ENCODE results near the gene SLC19A2.

SLC19A2 gene

GRCh38 chr1:169474302-169474995, 11.3 kb downstream of the SLC19A2 start:
- H3K14ac ChIP-seq (ENCODE audit: low read length in 2 of 2) = no peak overlapping the region
- H2AFZ ChIP-seq (ENCODE audit: low read depth, low read length) = no peak overlapping the region
- H4K91ac ChIP-seq (ENCODE audit: low read length) = no peak overlapping the region
- no peak overlapping the region for H3K4me3 ChIP-seq (ENCODE audit: insufficient read depth in 1 of 2, low read depth in 1 of 2, low read length in 2 of 2)
- H2AK5ac ChIP-seq (ENCODE audit: low read length, severe bottlenecking) = no peak overlapping the region
- no peak overlapping the region for H2BK5ac ChIP-seq (ENCODE audit: low read depth, low read length, poor library complexity, severe bottlenecking)
- H3K9ac ChIP-seq (ENCODE audit: low read length) = no peak overlapping the region
- H2BK120ac ChIP-seq (ENCODE audit: low read depth, low read length) = no peak overlapping the region
- no peak for DNase-seq
- no peak overlapping the region for H3K27ac ChIP-seq (ENCODE audit: low read length, poor library complexity, severe bottlenecking)
- no CpG with 5 or more reads among the region's 1 CpG for WGBS
- H3K36me3 ChIP-seq (ENCODE audit: control insufficient read depth in 1 of 2, insufficient read depth in 2 of 2, low read depth in 1 of 2, low read length in 2 of 2) = peaks cover 0 to 32% of the 10 kb centered on the region in 2 experiments
- H3K4me1 ChIP-seq (ENCODE audit: control insufficient read depth, insufficient read depth, low read depth, low read length) = no peaks in the 10 kb centered on the region
- no peak overlapping the region for H3K4ac ChIP-seq (ENCODE audit: low read depth in 1 of 2, low read length in 2 of 2)
- no peak overlapping the region for H2BK12ac ChIP-seq (ENCODE audit: low read length in 2 of 2)
- H3K9me3 ChIP-seq (ENCODE audit: control insufficient read depth, low read length) = no peaks in the 10 kb centered on the region
- H2BK15ac ChIP-seq (ENCODE audit: low read depth, poor library complexity, severe bottlenecking) = no peak overlapping the region
- H3K27me3 ChIP-seq (ENCODE audit: control insufficient read depth in 1 of 2, insufficient read depth in 1 of 2, low read length in 2 of 2) = no peaks in the 10 kb centered on the region
- no peak overlapping the region for H4K8ac ChIP-seq (ENCODE audit: low read length)
- no peak overlapping the region for H3K23ac ChIP-seq (ENCODE audit: low read length in 2 of 2)
- H3K79me1 ChIP-seq (replicated peaks; ENCODE audit: low read length, poor library complexity, severe bottlenecking) = peaks cover 14% of the 10 kb centered on the region
- H3K4me2 ChIP-seq (ENCODE audit: low read length, poor library complexity, severe bottlenecking) = no peak overlapping the region
- H3K18ac ChIP-seq (ENCODE audit: low read depth in 1 of 2, low read length in 2 of 2) = no peak overlapping the region

GRCh38 chr1:169473347-169473746, 12.4 kb downstream of the SLC19A2 start:
- H3K23ac ChIP-seq (ENCODE audit: low read length in 2 of 2) = no peak overlapping the region
- no peak overlapping the region for H2BK120ac ChIP-seq (ENCODE audit: low read depth, low read length)
- no peak overlapping the region for H3K18ac ChIP-seq (ENCODE audit: low read depth in 1 of 2, low read length in 2 of 2)
- no peak overlapping the region for H3K9ac ChIP-seq (ENCODE audit: low read length)
- no peak overlapping the region for H3K4me3 ChIP-seq (ENCODE audit: insufficient read depth in 1 of 2, low read depth in 1 of 2, low read length in 2 of 2)
- H3K4ac ChIP-seq (ENCODE audit: low read depth in 1 of 2, low read length in 2 of 2) = no peak overlapping the region
- no peak overlapping the region for H4K91ac ChIP-seq (ENCODE audit: low read length)
- peaks cover 11% of the 10 kb centered on the region for H3K79me1 ChIP-seq (replicated peaks; ENCODE audit: low read length, poor library complexity, severe bottlenecking)
- H2BK12ac ChIP-seq (ENCODE audit: low read length in 2 of 2) = no peak overlapping the region
- no peak overlapping the region for H2AK5ac ChIP-seq (ENCODE audit: low read length, severe bottlenecking)
- 90% methylated on average over 4 of the region's 5 CpGs for WGBS
- no peak for DNase-seq
- H4K8ac ChIP-seq (ENCODE audit: low read length) = no peak overlapping the region
- H3K4me1 ChIP-seq (ENCODE audit: control insufficient read depth, insufficient read depth, low read depth, low read length) = no peaks in the 10 kb centered on the region
- no peak overlapping the region for H2BK15ac ChIP-seq (ENCODE audit: low read depth, poor library complexity, severe bottlenecking)
- H3K14ac ChIP-seq (ENCODE audit: low read length in 2 of 2) = no peak overlapping the region
- peaks cover 0 to 42% of the 10 kb centered on the region in 2 experiments for H3K36me3 ChIP-seq (ENCODE audit: control insufficient read depth in 1 of 2, insufficient read depth in 2 of 2, low read depth in 1 of 2, low read length in 2 of 2)
- H2BK5ac ChIP-seq (ENCODE audit: low read depth, low read length, poor library complexity, severe bottlenecking) = no peak overlapping the region
- no peak overlapping the region for H3K27ac ChIP-seq (ENCODE audit: low read length, poor library complexity, severe bottlenecking)
- no peaks in the 10 kb centered on the region for H3K27me3 ChIP-seq (ENCODE audit: control insufficient read depth in 1 of 2, insufficient read depth in 1 of 2, low read length in 2 of 2)
- no peak overlapping the region for H3K4me2 ChIP-seq (ENCODE audit: low read length, poor library complexity, severe bottlenecking)
- H2AFZ ChIP-seq (ENCODE audit: low read depth, low read length) = no peak overlapping the region
- H3K9me3 ChIP-seq (ENCODE audit: control insufficient read depth, low read length) = no peaks in the 10 kb centered on the region

GRCh38 chr1:169472738-169473137, 13.0 kb downstream of the SLC19A2 start:
- Histone ChIP-seq H3K4me3 (ENCODE audit: insufficient read depth in 1 of 2, low read depth in 1 of 2, low read length in 2 of 2) (no peak overlapping the region), H3K79me1 (replicated peaks; ENCODE audit: low read length, poor library complexity, severe bottlenecking) (peaks cover 10% of the 10 kb centered on the region), H3K23ac (ENCODE audit: low read length in 2 of 2) (no peak overlapping the region), H3K9me3 (ENCODE audit: control insufficient read depth, low read length) (no peaks in the 10 kb centered on the region), H3K9ac (ENCODE audit: low read length) (no peak overlapping the region), H3K4me2 (ENCODE audit: low read length, poor library complexity, severe bottlenecking) (no peak overlapping the region), H2BK120ac (ENCODE audit: low read depth, low read length) (no peak overlapping the region), H3K4me1 (ENCODE audit: control insufficient read depth, insufficient read depth, low read depth, low read length) (no peaks in the 10 kb centered on the region), H3K14ac (ENCODE audit: low read length in 2 of 2) (no peak overlapping the region), H3K27me3 (ENCODE audit: control insufficient read depth in 1 of 2, insufficient read depth in 1 of 2, low read length in 2 of 2) (no peaks in the 10 kb centered on the region), H2AK5ac (ENCODE audit: low read length, severe bottlenecking) (no peak overlapping the region), H3K4ac (ENCODE audit: low read depth in 1 of 2, low read length in 2 of 2) (no peak overlapping the region), H3K27ac (ENCODE audit: low read length, poor library complexity, severe bottlenecking) (no peak overlapping the region), H2BK15ac (ENCODE audit: low read depth, poor library complexity, severe bottlenecking) (no peak overlapping the region), H2BK12ac (ENCODE audit: low read length in 2 of 2) (no peak overlapping the region), H2BK5ac (ENCODE audit: low read depth, low read length, poor library complexity, severe bottlenecking) (no peak overlapping the region), H3K36me3 (ENCODE audit: control insufficient read depth in 1 of 2, insufficient read depth in 2 of 2, low read depth in 1 of 2, low read length in 2 of 2) (peaks cover 0 to 48% of the 10 kb centered on the region in 2 experiments), H4K8ac (ENCODE audit: low read length) (no peak overlapping the region), H4K91ac (ENCODE audit: low read length) (no peak overlapping the region), H3K18ac (ENCODE audit: low read depth in 1 of 2, low read length in 2 of 2) (no peak overlapping the region), H2AFZ (ENCODE audit: low read depth, low read length) (no peak overlapping the region)
- no CpG with 5 or more reads among the region's 3 CpGs for WGBS
- DNase-seq = no peak

GRCh38 chr1:169468982-169469381, 16.8 kb downstream of the SLC19A2 start:
- no peak for DNase-seq
- Histone ChIP-seq H3K4me1 (ENCODE audit: control insufficient read depth, insufficient read depth, low read depth, low read length) (no peaks in the 10 kb centered on the region), H3K36me3 (ENCODE audit: control insufficient read depth in 1 of 2, insufficient read depth in 2 of 2, low read depth in 1 of 2, low read length in 2 of 2) (peaks cover 0 to 64% of the 10 kb centered on the region in 2 experiments)

More at GRCh38 chr1:169468982-169469381, 16.8 kb downstream of the SLC19A2 start:
- Histone ChIP-seq H3K79me1 (replicated peaks; ENCODE audit: low read length, poor library complexity, severe bottlenecking) (peaks cover 2% of the 10 kb centered on the region), H2BK120ac (ENCODE audit: low read depth, low read length) (no peak overlapping the region), H2AFZ (ENCODE audit: low read depth, low read length) (no peak overlapping the region), H2BK5ac (ENCODE audit: low read depth, low read length, poor library complexity, severe bottlenecking) (no peak overlapping the region), H4K91ac (ENCODE audit: low read length) (no peak overlapping the region), H3K4me2 (ENCODE audit: low read length, poor library complexity, severe bottlenecking) (no peak overlapping the region), H2BK12ac (ENCODE audit: low read length in 2 of 2) (no peak overlapping the region), H3K4me3 (ENCODE audit: insufficient read depth in 1 of 2, low read depth in 1 of 2, low read length in 2 of 2) (no peak overlapping the region), H3K14ac (ENCODE audit: low read length in 2 of 2) (no peak overlapping the region), H3K9ac (ENCODE audit: low read length) (no peak overlapping the region), H3K23ac (ENCODE audit: low read length in 2 of 2) (no peak overlapping the region), H3K27me3 (ENCODE audit: control insufficient read depth in 1 of 2, insufficient read depth in 1 of 2, low read length in 2 of 2) (no peaks in the 10 kb centered on the region), H2AK5ac (ENCODE audit: low read length, severe bottlenecking) (no peak overlapping the region), H3K27ac (ENCODE audit: low read length, poor library complexity, severe bottlenecking) (no peak overlapping the region), H3K9me3 (ENCODE audit: control insufficient read depth, low read length) (no peaks in the 10 kb centered on the region), H2BK15ac (ENCODE audit: low read depth, poor library complexity, severe bottlenecking) (no peak overlapping the region), H3K4ac (ENCODE audit: low read depth in 1 of 2, low read length in 2 of 2) (no peak overlapping the region), H4K8ac (ENCODE audit: low read length) (no peak overlapping the region), H3K18ac (ENCODE audit: low read depth in 1 of 2, low read length in 2 of 2) (no peak overlapping the region)

All from mesenchymal stem cell (in vitro differentiated cells and primary cell).